CD14-positive monocyte (primary cell): Measurements from ENCODE around the gene EPHB2. TPM values are rescaled to one million over a fixed set of nuclear protein-coding genes. Genes with fewer than 3 reads are reported as not detected.

Source experiments
- DNase-seq, 3 donors: peaks; one replicate each; pipeline ENCODE4 v3.0.0-alpha.2; 2011 to 2022
- H2AFZ ChIP-seq: 2 replicates; pipeline ENCODE4 v1.6.0; 2012; ENCODE audit warnings: mild to moderate bottlenecking, low read depth, low read length, inconsistent platforms; ENCODE audit not compliant: insufficient read depth, poor library complexity, severe bottlenecking
- H3K27ac ChIP-seq, 2 donors: 1 replicate in 1 of 2; 2 replicates in 1 of 2; pipeline ENCODE4 v1.5.1; 2012 to 2013; ENCODE audit warnings: low read length in 2 of 2, control low read depth in 1 of 2, inconsistent platforms in 1 of 2, low read depth in 1 of 2, mild to moderate bottlenecking in 1 of 2
- H3K27me3 ChIP-seq, 2 donors: one replicate each; pipeline versions ENCODE4 v1.6.0 to v1.6.1; 2011 to 2013; ENCODE audit warnings: low read length in 2 of 2; ENCODE audit not compliant: control insufficient read depth in 2 of 2, insufficient read depth in 2 of 2
- H3K36me3 ChIP-seq, 2 donors: replicated peaks in 1 of 2; 1 replicate in 1 of 2; 2 replicates in 1 of 2; pipeline versions ENCODE4 v1.5.1 to v1.6.1; 2012 to 2013; ENCODE audit warnings: low read length in 2 of 2, control low read depth in 1 of 2, inconsistent platforms in 1 of 2, mild to moderate bottlenecking in 1 of 2; ENCODE audit not compliant: insufficient read depth in 2 of 2, control insufficient read depth in 1 of 2
- H3K4me1 ChIP-seq, 2 donors: 1 replicate in 1 of 2; 2 replicates in 1 of 2; pipeline versions ENCODE4 v1.5.1 to v1.6.1; 2012 to 2013; ENCODE audit warnings: low read length in 2 of 2, control low read depth in 1 of 2, inconsistent platforms in 1 of 2, mild to moderate bottlenecking in 1 of 2, moderate library complexity in 1 of 2; ENCODE audit not compliant: insufficient read depth in 2 of 2, control insufficient read depth in 1 of 2
- H3K4me2 ChIP-seq: replicated peaks from 2 replicates; pipeline ENCODE3; 2012; ENCODE audit warnings: low read length, moderate library complexity, mild to moderate bottlenecking; ENCODE audit not compliant: poor library complexity, severe bottlenecking; ENCODE audit errors: extremely low read depth
- H3K4me3 ChIP-seq, 3 experiments: fragments of 200-600 bp in 1 of 3; sonication (generic) in 1 of 3; replicated peaks in 1 of 3; 1 replicate in 2 of 3; 2 replicates in 1 of 3; pipeline ENCODE4 v1.5.1; 2011 to 2013; ENCODE audit warnings: low read length in 3 of 3, mild to moderate bottlenecking in 3 of 3, control low read depth in 2 of 3, low read depth in 2 of 3, inconsistent platforms in 1 of 3, moderate library complexity in 1 of 3
- H3K79me2 ChIP-seq: 2 replicates; pipeline ENCODE4 v1.6.0; 2012; ENCODE audit warnings: mild to moderate bottlenecking, control low read depth, inconsistent platforms, low read length, moderate library complexity; ENCODE audit not compliant: insufficient read depth
- H3K9ac ChIP-seq: 2 replicates; pipeline ENCODE4 v1.6.0; 2017; ENCODE audit warnings: low read length, mild to moderate bottlenecking; ENCODE audit not compliant: insufficient read depth, poor library complexity, severe bottlenecking
- H3K9me3 ChIP-seq, 2 donors: replicated peaks in 1 of 2; 1 replicate in 1 of 2; 2 replicates in 1 of 2; pipeline versions ENCODE4 v1.5.1 to v1.6.1; 2012 to 2013; ENCODE audit warnings: low read length in 2 of 2, control low read depth in 1 of 2; ENCODE audit not compliant: control insufficient read depth in 1 of 2, insufficient read depth in 1 of 2
- H4K20me1 ChIP-seq: 2 replicates; pipeline ENCODE4 v1.6.0; 2012; ENCODE audit warnings: mild to moderate bottlenecking, low read length, control low read depth, moderate library complexity; ENCODE audit not compliant: insufficient read depth
- H3K27ac Mint-ChIP-seq, 7 donors: one replicate each; pipeline ENCODE4 v1.8.0; 2020; ENCODE audit warnings: mild to moderate bottlenecking in 7 of 7, mixed read lengths in 7 of 7, moderate library complexity in 6 of 7, inconsistent platforms in 2 of 7
- H3K27me3 Mint-ChIP-seq, 3 donors: one replicate each; pipeline ENCODE4 v1.8.0; 2021 to 2022; ENCODE audit warnings: low read depth in 3 of 3, mild to moderate bottlenecking in 3 of 3, mixed read lengths in 3 of 3, moderate library complexity in 3 of 3, inconsistent platforms in 1 of 3
- H3K36me3 Mint-ChIP-seq, 2 donors: one replicate each; pipeline ENCODE4 v1.8.0; 2020; ENCODE audit warnings: mixed read lengths in 2 of 2, inconsistent platforms in 1 of 2, mild to moderate bottlenecking in 1 of 2
- H3K4me1 Mint-ChIP-seq: one replicate; pipeline ENCODE4 v1.8.0; 2020; ENCODE audit warnings: mild to moderate bottlenecking, mixed read lengths
- H3K4me3 Mint-ChIP-seq, 2 donors: one replicate each; pipeline ENCODE4 v1.8.0; 2020; ENCODE audit warnings: mild to moderate bottlenecking in 2 of 2, mixed read lengths in 2 of 2, moderate library complexity in 1 of 2
- H3K9me3 Mint-ChIP-seq, 7 donors: one replicate each; pipeline ENCODE4 v1.8.0; 2020 to 2022; ENCODE audit warnings: mixed read lengths in 7 of 7, mild to moderate bottlenecking in 6 of 7, moderate library complexity in 6 of 7, inconsistent platforms in 2 of 7
- WGBS: methylation state at CpG from one replicate; pipeline ENCODE4 v1.1.5; 2013; ENCODE audit warnings: missing lambda C conversion rate; ENCODE audit not compliant: insufficient coverage; 5-methylcytosine and 5-hydroxymethylcytosine counted together
- intact Hi-C, 2 donors: fragments of 100-400 bp; cut with micrococcal nuclease; formaldehyde crosslinking; loops; one replicate each; pipeline versions ENCODE4 v1.15.0 to v1.15.1; 2023
- polyA plus RNA-seq, 3 donors: library from polyadenylated mRNA; depleted of rRNA in 1 of 3; unstranded in 2 of 3; stranded (reverse) in 1 of 3; fragments of 300-500 nt in 2 of 3; fragments of >200 nt in 1 of 3; fragmentation: Illumina TruSeq in 2 of 3; gene quantifications; 1 replicate in 2 of 3; 2 replicates in 1 of 3; pipeline ENCODE4 v1.2.3, GENCODE V29; 2012 to 2021
- TF ChIP-seq, protein P1 (sequence below): fragments of 200-600 bp; IDR thresholded peaks from one replicate; pipeline ENCODE4 v1.8.0; 2022; ENCODE audit warnings: antibody characterized with exemption, mild to moderate bottlenecking

Gene EPHB2
- polyA plus RNA-seq, 3 donors, result 2.9 to 5.6 (median 3.4) TPM

GRCh38 chr1:22831729-22832413, 121.2 kb downstream of the EPHB2 start:
- Histone ChIP-seq H3K4me2 (no peak overlapping the region), H3K9me3 (no peaks in the 10 kb centered on the region), H3K4me3 (no peak overlapping the region), H3K9ac (no peak overlapping the region), H2AFZ (peak overlapping the region; percentile 19), H4K20me1 (no peaks in the 10 kb centered on the region), H3K4me1 (peaks cover 6 to 22% of the 10 kb centered on the region in 2 donors), H3K27me3 (no peaks in the 10 kb centered on the region), H3K79me2 (no peaks in the 10 kb centered on the region), H3K27ac (peak overlapping the region in 1 of 2 donors; percentile 57), H3K36me3 (no peaks in the 10 kb centered on the region)
- Mint-ChIP-seq H3K4me3 (no peak overlapping the region), H3K27me3 (peaks cover 0 to 4% (median 3%) of the 10 kb centered on the region in 3 donors), H3K36me3 (no peaks in the 10 kb centered on the region), H3K9me3 (no peaks in the 10 kb centered on the region), H3K4me1 (peaks cover 16% of the 10 kb centered on the region), H3K27ac (peak overlapping the region; percentile 54 to 88 (median 78))
- WGBS, result 55% methylated on average over 5 of the region's 6 CpGs
- TF ChIP-seq, protein P1, sequence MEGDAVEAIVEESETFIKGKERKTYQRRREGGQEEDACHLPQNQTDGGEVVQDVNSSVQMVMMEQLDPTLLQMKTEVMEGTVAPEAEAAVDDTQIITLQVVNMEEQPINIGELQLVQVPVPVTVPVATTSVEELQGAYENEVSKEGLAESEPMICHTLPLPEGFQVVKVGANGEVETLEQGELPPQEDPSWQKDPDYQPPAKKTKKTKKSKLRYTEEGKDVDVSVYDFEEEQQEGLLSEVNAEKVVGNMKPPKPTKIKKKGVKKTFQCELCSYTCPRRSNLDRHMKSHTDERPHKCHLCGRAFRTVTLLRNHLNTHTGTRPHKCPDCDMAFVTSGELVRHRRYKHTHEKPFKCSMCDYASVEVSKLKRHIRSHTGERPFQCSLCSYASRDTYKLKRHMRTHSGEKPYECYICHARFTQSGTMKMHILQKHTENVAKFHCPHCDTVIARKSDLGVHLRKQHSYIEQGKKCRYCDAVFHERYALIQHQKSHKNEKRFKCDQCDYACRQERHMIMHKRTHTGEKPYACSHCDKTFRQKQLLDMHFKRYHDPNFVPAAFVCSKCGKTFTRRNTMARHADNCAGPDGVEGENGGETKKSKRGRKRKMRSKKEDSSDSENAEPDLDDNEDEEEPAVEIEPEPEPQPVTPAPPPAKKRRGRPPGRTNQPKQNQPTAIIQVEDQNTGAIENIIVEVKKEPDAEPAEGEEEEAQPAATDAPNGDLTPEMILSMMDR, result no peak
- peak; percentile 70 to 86 (median 77) for DNase-seq
- intact Hi-C loops, result no loop called here

- Histone ChIP-seq H2AFZ (no peak overlapping the region), H3K4me1 (peaks cover 6 to 22% of the 10 kb centered on the region in 2 donors), H3K4me2 (no peak overlapping the region), H3K9me3 (no peaks in the 10 kb centered on the region), H3K27ac (peak overlapping the region in 1 of 2 donors; percentile 57), H3K79me2 (no peaks in the 10 kb centered on the region), H3K9ac (no peak overlapping the region), H3K27me3 (no peaks in the 10 kb centered on the region), H3K36me3 (no peaks in the 10 kb centered on the region), H4K20me1 (no peaks in the 10 kb centered on the region), H3K4me3 (no peak overlapping the region)
- 100% methylated on average over 1 of the region's 3 CpGs for WGBS
- H3K27ac Mint-ChIP-seq, result peak overlapping the region in 5 of 7 donors; percentile 4 to 83 (median 74)
- peaks cover 16% of the 10 kb centered on the region for H3K4me1 Mint-ChIP-seq
- peaks cover 0 to 4% (median 3%) of the 10 kb centered on the region in 3 donors for H3K27me3 Mint-ChIP-seq
- no peaks in the 10 kb centered on the region for H3K9me3 Mint-ChIP-seq
- TF ChIP-seq, protein P1, result no peak
- DNase-seq, result peak in 1 of 3 donors; percentile 18
- intact Hi-C loops, result no loop called here
- no peak overlapping the region for H3K4me3 Mint-ChIP-seq
- no peaks in the 10 kb centered on the region for H3K36me3 Mint-ChIP-seq
These were observed 121.8 kb downstream of the EPHB2 start for GRCh38 chr1:22832414-22832786.
